Measurements from ENCODE around the gene UTY. TPM values are rescaled to one million over a fixed set of nuclear protein-coding genes. Genes with fewer than 3 reads are reported as not detected.
"Not testable (repeated sequence)": the region's sequence is repeated elsewhere in the genome, so short reads cannot be mapped to it uniquely, and the experiment has no call there.

Gene UTY
- total RNA-seq, 1 experiment from 2014 or later, result not detected

- no peaks in the 10 kb centered on the region for H3K36me3 ChIP-seq
- no peak overlapping the region for H3K4me3 ChIP-seq
- no peaks in the 10 kb centered on the region for H3K9me3 ChIP-seq (replicated peaks)
- H3K27ac ChIP-seq, result no peak overlapping the region
- no peak for DNase-seq
- no peaks in the 10 kb centered on the region for H3K4me1 ChIP-seq
- H3K27me3 ChIP-seq, result no peaks in the 10 kb centered on the region
Measured at GRCh38 chrY:13296176-13296890, 183.5 kb downstream of the UTY start.

DNA sequence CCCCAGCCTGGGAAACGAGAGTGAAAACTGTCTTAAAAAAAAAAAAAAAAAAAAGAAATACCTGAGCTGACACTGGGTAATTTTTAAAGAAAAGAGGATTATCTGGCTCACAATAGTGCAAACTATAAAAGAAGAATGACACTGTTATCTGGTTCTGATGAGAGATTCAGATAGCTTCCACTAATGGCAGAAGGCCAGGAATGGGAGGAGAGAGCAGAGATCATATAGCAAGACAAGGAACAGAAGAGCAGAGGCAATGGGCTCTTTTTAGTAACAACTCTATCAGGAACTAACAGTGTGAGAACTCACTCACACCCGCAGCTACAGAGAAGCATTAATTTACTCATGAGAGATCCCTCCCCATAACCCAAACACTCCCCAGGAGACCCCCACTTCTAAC, 184.8 kb downstream of the UTY start:
- DNase-seq, result no peak
- Histone ChIP-seq H3K27ac (no peak overlapping the region), H3K4me1 (no peaks in the 10 kb centered on the region), H3K4me3 (no peak overlapping the region), H3K36me3 (no peaks in the 10 kb centered on the region), H3K9me3 (replicated peaks) (no peaks in the 10 kb centered on the region), H3K27me3 (no peaks in the 10 kb centered on the region)

DNA sequence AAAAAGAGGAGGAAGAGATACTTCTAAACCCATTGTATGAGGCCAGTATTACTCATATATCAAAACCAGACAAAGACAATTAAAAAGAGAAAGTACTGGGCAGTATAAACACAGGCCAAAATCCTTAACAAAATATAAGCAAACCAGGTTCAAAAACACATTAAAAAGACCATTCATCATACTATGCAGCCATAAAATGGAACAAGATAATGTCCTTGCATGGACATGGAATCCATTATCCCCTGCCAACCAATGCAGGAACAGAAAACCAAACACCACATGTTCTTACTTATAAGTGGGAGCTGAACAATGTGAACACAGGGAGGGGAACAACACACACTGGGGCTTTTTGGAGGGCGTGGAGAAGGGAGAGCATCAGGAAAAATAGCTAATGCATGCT, 188.6 kb downstream of the UTY start:
- H3K4me1 ChIP-seq, result no peaks in the 10 kb centered on the region
- no peaks in the 10 kb centered on the region for H3K27me3 ChIP-seq
- no peak overlapping the region for H3K4me3 ChIP-seq
- H3K27ac ChIP-seq, result no peak overlapping the region
- no peaks in the 10 kb centered on the region for H3K9me3 ChIP-seq (replicated peaks)
- no peaks in the 10 kb centered on the region for H3K36me3 ChIP-seq
- DNase-seq, result no peak

DNA sequence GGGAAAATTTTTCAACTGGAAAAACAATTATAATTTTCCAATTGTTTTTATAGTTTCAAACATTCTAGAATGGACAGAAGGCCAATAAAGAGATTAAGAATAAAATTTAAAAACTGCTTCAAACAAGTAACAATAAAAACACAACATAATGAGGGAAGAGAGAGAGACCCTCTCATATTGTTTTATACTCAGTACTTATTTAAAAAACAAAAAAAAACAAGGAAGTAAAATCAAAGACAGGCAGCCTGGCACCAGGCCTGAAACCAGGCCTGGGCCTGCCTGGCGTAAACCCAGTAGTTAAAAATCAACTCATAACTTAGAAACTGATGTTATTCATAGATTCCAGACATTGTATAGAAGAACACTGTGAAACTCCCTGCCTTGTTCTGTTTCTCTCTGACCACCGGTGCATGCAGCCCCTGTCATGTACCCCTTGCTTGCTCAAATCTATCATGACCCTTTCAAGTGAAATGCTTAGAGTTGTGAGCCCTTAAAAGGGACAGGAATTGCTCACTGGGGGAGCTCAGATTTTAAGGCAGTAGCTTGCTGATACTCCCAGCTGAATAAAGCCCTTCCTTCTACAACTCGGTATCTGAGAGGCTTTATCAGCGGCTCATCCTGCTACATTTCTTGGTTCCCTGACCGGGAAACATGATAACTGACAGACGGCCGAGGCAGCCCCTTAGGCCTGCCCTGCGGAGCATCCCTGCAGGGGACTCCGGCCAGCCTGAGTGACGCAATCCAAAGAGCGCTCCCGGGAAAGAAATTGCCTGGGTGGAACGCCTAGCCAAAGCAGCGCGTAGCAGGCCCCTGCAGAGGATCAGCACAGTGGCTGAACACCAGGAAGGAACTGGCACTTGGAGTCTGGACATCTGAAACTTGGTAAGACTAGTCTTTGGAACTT, 197.4 kb downstream of the UTY start:
- not testable (repeated sequence) for H3K9me3 ChIP-seq (replicated peaks); H3K4me1 ChIP-seq; DNase-seq; H3K27ac ChIP-seq; H3K4me3 ChIP-seq; H3K36me3 ChIP-seq; H3K27me3 ChIP-seq

GRCh38 chrY:13279561-13279960, 200.3 kb downstream of the UTY start:
- no peak overlapping the region for H3K4me3 ChIP-seq
- no peaks in the 10 kb centered on the region for H3K36me3 ChIP-seq
- H3K9me3 ChIP-seq (replicated peaks), result no peaks in the 10 kb centered on the region
- H3K27me3 ChIP-seq, result no peaks in the 10 kb centered on the region
- H3K27ac ChIP-seq, result no peak overlapping the region
- H3K4me1 ChIP-seq, result no peaks in the 10 kb centered on the region
- no peak for DNase-seq

DNA sequence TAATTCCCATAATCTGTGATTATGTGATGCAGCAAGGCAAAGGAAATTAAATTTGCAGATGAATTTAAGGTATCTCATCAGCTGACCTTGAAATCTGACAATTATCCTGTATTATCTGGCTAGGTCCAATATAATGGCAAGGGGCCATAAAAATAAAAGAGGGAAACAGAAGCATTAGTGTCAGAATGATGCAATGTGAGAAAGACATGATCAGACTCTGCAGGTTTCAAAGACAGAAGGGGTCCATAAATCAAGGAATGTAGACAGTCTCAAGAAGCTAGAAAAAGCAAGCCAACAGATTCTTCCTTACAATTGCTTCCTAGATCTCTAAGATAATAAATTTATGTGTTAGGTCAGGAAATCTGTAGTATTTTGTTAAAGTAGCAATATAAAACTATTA, 208.1 kb downstream of the UTY start:
- H3K27me3 ChIP-seq, result no peaks in the 10 kb centered on the region
- H3K4me3 ChIP-seq, result no peak overlapping the region
- DNase-seq, result no peak
- H3K27ac ChIP-seq, result no peak overlapping the region
- H3K4me1 ChIP-seq, result no peaks in the 10 kb centered on the region
- H3K9me3 ChIP-seq (replicated peaks), result no peaks in the 10 kb centered on the region
- no peaks in the 10 kb centered on the region for H3K36me3 ChIP-seq

DNA sequence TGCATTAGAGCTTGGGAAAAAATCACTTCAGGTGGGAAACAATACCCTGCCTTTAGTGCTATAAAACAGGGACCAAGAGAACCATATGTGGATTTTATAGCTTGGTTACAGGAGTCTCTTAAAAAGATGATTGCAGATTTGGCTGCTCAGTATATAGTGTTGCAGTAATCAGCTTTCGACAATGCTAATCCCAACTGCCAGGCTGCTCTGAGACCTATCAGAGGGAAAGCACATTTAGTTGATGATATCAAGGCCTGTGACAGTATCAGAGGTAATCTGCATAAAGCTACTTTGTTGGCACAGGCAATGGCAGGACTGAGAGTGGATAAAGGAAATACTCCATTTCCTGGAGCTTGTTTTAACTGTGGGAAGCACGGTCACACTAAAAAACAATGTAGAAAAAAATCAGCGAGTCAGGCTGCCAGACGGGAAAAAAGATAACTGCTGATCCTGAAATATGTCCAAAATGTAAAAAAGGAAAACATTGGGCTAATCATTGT, 225.8 kb downstream of the UTY start:
- not testable (repeated sequence) for H3K9me3 ChIP-seq (replicated peaks); H3K36me3 ChIP-seq; H3K27me3 ChIP-seq; DNase-seq; H3K4me1 ChIP-seq; H3K27ac ChIP-seq; H3K4me3 ChIP-seq

DNA sequence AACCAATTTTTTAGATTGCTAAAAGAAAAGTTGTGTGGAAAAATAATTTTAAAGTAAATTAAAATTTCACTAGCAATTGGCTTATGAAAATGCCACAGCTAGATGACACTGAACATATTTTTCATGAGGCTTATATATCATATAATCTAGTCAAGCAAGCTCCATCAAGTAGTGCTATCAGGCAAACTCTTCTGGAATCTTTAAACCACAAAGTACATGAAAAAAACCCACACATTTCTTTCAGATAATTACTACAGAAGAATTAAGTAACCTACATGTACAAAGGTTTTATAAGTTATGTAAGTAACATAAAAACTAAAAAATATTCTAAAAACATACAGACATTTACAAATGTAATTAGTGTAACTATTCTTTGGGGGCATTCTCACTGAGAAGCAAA, 229.4 kb downstream of the UTY start:
- no peak for DNase-seq
- no peak overlapping the region for H3K27ac ChIP-seq
- no peaks in the 10 kb centered on the region for H3K4me1 ChIP-seq
- no peaks in the 10 kb centered on the region for H3K9me3 ChIP-seq (replicated peaks)
- H3K4me3 ChIP-seq, result no peak overlapping the region
- H3K27me3 ChIP-seq, result no peaks in the 10 kb centered on the region
- H3K36me3 ChIP-seq, result no peaks in the 10 kb centered on the region

DNA sequence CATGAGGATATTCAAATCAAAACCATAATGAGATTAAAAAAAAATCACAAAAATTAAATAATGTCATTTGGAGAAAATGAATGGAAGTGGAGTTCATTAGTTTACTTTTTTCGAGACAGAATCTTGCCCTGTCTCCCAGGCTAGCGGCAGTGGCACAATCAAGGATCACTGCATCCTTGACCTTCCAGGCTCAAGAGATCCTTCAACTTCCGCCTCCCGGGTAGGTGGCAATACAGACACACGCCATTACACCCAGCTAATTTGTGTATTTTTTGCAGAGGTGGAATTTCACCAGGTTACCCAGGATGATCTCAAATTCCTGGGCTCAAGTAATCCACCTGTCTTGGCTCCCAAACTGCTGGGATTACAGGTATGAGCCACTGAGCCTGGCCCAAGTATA, 236.1 kb downstream of the UTY start:
- Histone ChIP-seq H3K27ac (no peak overlapping the region), H3K4me1 (no peaks in the 10 kb centered on the region), H3K36me3 (no peaks in the 10 kb centered on the region), H3K27me3 (no peaks in the 10 kb centered on the region), H3K9me3 (replicated peaks) (no peaks in the 10 kb centered on the region), H3K4me3 (no peak overlapping the region)
- no peak for DNase-seq

DNA sequence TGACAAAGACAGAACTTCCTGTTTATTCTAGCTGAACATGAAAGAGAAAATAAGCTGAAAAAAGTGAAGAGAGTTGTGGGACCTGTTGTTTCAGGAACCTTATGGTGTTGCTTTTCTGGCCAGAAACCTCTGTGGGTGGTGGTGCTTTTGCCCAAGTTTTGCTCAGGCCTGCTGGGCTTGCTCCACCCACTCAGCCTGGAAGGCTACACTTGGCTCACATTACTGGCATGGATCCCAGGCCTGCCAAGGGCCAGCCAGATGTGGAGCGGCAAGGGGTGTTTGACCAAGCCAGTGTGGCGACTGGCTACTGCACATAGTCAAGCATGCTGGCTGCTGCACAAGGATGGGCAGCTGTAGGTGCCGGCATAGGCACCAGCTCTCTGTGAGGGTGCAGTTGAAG, 245.9 kb downstream of the UTY start:
- Histone ChIP-seq H3K27ac (no peak overlapping the region), H3K36me3 (no peaks in the 10 kb centered on the region), H3K4me3 (no peak overlapping the region), H3K4me1 (no peaks in the 10 kb centered on the region), H3K9me3 (replicated peaks) (no peaks in the 10 kb centered on the region), H3K27me3 (no peaks in the 10 kb centered on the region)
- no peak for DNase-seq

- no peak for DNase-seq
- H3K27me3 ChIP-seq, result no peaks in the 10 kb centered on the region
- no peak overlapping the region for H3K27ac ChIP-seq
- no peaks in the 10 kb centered on the region for H3K9me3 ChIP-seq (replicated peaks)
- no peaks in the 10 kb centered on the region for H3K4me1 ChIP-seq
- no peaks in the 10 kb centered on the region for H3K36me3 ChIP-seq
- no peak overlapping the region for H3K4me3 ChIP-seq
Measured at GRCh38 chrY:13233118-13233517, 246.7 kb downstream of the UTY start.

GRCh38 chrY:13227354-13227953, 252.4 kb downstream of the UTY start:
- no peak for DNase-seq
- no peak overlapping the region for H3K4me3 ChIP-seq
- no peaks in the 10 kb centered on the region for H3K4me1 ChIP-seq
- H3K27me3 ChIP-seq, result no peaks in the 10 kb centered on the region
- H3K27ac ChIP-seq, result no peak overlapping the region
- H3K9me3 ChIP-seq (replicated peaks), result no peaks in the 10 kb centered on the region
- no peaks in the 10 kb centered on the region for H3K36me3 ChIP-seq

GRCh38 chrY:13210961-13211646, 268.7 kb downstream of the UTY start:
- Histone ChIP-seq H3K27me3 (no peaks in the 10 kb centered on the region), H3K27ac (no peak overlapping the region), H3K36me3 (no peaks in the 10 kb centered on the region), H3K4me1 (no peaks in the 10 kb centered on the region), H3K9me3 (replicated peaks) (no peaks in the 10 kb centered on the region), H3K4me3 (no peak overlapping the region)
- DNase-seq, result no peak

GRCh38 chrY:13205214-13205613, 274.6 kb downstream of the UTY start:
- Histone ChIP-seq H3K9me3 (replicated peaks) (no peaks in the 10 kb centered on the region), H3K27ac (no peak overlapping the region), H3K4me3 (no peak overlapping the region), H3K4me1 (no peaks in the 10 kb centered on the region), H3K36me3 (no peaks in the 10 kb centered on the region), H3K27me3 (no peaks in the 10 kb centered on the region)
- no peak for DNase-seq

Data from SJCRH30 (cell line).